ENCODE data around the gene FEM1C. TPM values are rescaled to one million over a fixed set of nuclear protein-coding genes. Genes with fewer than 3 reads are reported as not detected.

Gene FEM1C
- total RNA-seq, 2 experiments from 2014 or later, result 13.9 to 15.5 TPM

- H3K9me3 Mint-ChIP-seq, result no peaks in the 10 kb centered on the region
- H3K4me3 Mint-ChIP-seq, result no peak overlapping the region
- CTCF ChIA-PET, result no interaction called here
- no peak overlapping the region for H3K27ac Mint-ChIP-seq
- H3K36me3 Mint-ChIP-seq (ENCODE audit: low read depth), result no peaks in the 10 kb centered on the region
- DNase-seq, result no peak
- H3K27me3 Mint-ChIP-seq, result peaks cover 13% of the 10 kb centered on the region
- POLR2A ChIA-PET, result interaction anchor here (0.6 kb wide), 1 partner anchor 38 kb away, joined by 3 read pairs; no protein-coding TSS in a partner anchor
- H3K4me1 Mint-ChIP-seq, result no peaks in the 10 kb centered on the region
These were observed 41.2 kb downstream of the FEM1C start for GRCh38 chr5:115503420-115503819.

DNA sequence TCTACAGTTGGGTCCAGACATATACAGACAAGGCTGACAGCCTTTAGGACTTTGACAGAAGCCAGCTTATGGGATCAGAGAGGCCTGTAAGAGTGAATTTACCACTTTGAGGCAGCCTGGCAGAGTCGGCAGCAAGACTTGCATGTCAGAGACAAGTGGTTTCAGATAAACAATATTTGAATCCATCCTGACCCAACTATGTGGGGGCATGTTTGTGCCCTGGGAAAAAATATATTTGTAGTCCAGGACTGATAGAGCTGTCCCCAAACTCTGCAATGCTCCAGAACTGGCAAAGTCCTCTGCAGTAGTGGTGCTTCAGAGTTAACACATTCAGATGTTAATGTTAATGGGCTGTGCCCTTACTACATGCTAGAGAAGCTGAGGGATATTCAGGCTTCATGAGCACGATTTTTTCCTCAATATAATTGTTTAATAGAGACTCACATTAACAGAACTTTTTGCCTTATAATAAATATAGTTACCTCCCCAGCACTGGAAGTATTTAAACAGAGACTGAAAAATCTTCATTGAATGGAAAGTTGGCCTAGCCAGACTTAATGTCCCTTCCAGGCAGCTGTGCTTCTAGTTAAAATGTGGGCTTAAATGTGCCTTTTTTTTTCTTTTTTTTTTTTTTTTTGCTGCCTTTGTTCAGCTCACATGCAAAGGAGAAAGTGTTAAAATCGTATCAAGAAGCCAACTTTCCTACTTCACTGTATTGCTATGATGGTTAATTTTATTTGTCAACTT lies 42.9 kb downstream of the FEM1C start:
- Mint-ChIP-seq H3K9me3 (no peaks in the 10 kb centered on the region), H3K4me3 (no peak overlapping the region), H3K36me3 (ENCODE audit: low read depth) (no peaks in the 10 kb centered on the region), H3K4me1 (no peaks in the 10 kb centered on the region), H3K27me3 (peaks cover 13% of the 10 kb centered on the region), H3K27ac (no peak overlapping the region)
- POLR2A ChIA-PET, result no interaction called here
- CTCF ChIA-PET, result no interaction called here
- no peak for DNase-seq

DNA sequence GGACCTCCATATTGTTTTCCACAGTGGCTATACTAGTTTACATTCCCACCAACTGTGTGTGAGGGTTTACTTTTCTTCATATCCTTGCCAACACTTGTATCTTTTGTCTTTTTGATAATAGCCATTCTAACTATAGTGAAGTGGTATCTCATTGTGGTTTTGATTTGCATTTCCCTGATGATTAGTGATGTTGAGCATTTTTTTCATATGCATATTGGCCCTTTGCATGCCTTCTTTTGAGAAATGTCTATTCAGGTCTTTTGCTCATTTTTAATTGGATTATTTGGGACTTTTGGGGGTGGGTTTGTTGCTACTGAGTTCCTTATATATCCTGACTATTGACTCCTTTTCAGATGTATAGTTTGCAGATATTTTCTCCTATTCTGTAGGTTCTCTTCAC lies 44.4 kb downstream of the FEM1C start:
- ChIA-PET CTCF (no interaction called here), POLR2A (no interaction called here)
- H3K36me3 Mint-ChIP-seq (ENCODE audit: low read depth), result no peaks in the 10 kb centered on the region
- no peak overlapping the region for H3K27ac Mint-ChIP-seq
- no peaks in the 10 kb centered on the region for H3K4me1 Mint-ChIP-seq
- DNase-seq, result no peak
- no peaks in the 10 kb centered on the region for H3K9me3 Mint-ChIP-seq
- H3K4me3 Mint-ChIP-seq, result no peak overlapping the region
- H3K27me3 Mint-ChIP-seq, result peaks cover 17% of the 10 kb centered on the region

- Mint-ChIP-seq H3K4me3 (no peak overlapping the region), H3K36me3 (ENCODE audit: low read depth) (no peaks in the 10 kb centered on the region), H3K9me3 (no peaks in the 10 kb centered on the region), H3K4me1 (no peaks in the 10 kb centered on the region), H3K27me3 (peaks cover 36% of the 10 kb centered on the region), H3K27ac (no peak overlapping the region)
- DNase-seq, result no peak
- POLR2A ChIA-PET, result no interaction called here
- CTCF ChIA-PET, result no interaction called here
These were observed 47.5 kb downstream of the FEM1C start for GRCh38 chr5:115496936-115497576.

GRCh38 chr5:115494570-115495289 lies 49.8 kb downstream of the FEM1C start:
- no peak overlapping the region for H3K27ac Mint-ChIP-seq
- CTCF ChIA-PET, result no interaction called here
- peaks cover 28% of the 10 kb centered on the region for H3K27me3 Mint-ChIP-seq
- no peaks in the 10 kb centered on the region for H3K36me3 Mint-ChIP-seq (ENCODE audit: low read depth)
- no peak overlapping the region for H3K4me3 Mint-ChIP-seq
- POLR2A ChIA-PET, result no interaction called here
- H3K4me1 Mint-ChIP-seq, result no peaks in the 10 kb centered on the region
- no peak for DNase-seq
- H3K9me3 Mint-ChIP-seq, result no peaks in the 10 kb centered on the region

DNA sequence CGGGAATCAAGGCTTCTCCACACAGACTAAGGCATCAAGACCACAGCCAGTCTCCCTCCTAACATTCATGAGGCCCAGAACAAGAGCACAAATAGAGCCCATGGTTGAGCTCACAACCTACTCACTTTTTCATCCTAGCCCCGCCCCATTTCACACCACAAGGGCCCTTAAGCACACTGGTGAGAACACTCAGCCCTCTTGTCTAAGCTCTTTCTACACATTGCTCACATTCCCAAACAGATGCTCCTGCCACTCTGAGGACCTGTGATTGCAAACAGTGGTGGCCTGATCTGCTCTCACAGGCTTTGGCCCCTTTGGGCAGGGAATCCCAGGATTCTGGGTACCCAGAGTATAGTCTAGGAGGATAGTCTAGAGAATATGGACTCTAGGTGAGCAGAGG lies 54.0 kb downstream of the FEM1C start:
- Mint-ChIP-seq H3K4me1 (no peaks in the 10 kb centered on the region), H3K27ac (no peak overlapping the region), H3K4me3 (no peak overlapping the region), H3K9me3 (no peaks in the 10 kb centered on the region), H3K27me3 (peaks cover 20% of the 10 kb centered on the region), H3K36me3 (ENCODE audit: low read depth) (no peaks in the 10 kb centered on the region)
- POLR2A ChIA-PET, result no interaction called here
- CTCF ChIA-PET, result no interaction called here
- DNase-seq, result no peak

- no peaks in the 10 kb centered on the region for H3K36me3 Mint-ChIP-seq (ENCODE audit: low read depth)
- no peak overlapping the region for H3K27ac Mint-ChIP-seq
- peaks cover 14% of the 10 kb centered on the region for H3K27me3 Mint-ChIP-seq
- H3K9me3 Mint-ChIP-seq, result no peaks in the 10 kb centered on the region
- DNase-seq, result no peak
- no peak overlapping the region for H3K4me3 Mint-ChIP-seq
- H3K4me1 Mint-ChIP-seq, result no peaks in the 10 kb centered on the region
- ChIA-PET POLR2A (no interaction called here), CTCF (interaction anchor here (0.5 kb wide), 1 partner anchor 391 kb away, joined by 3 read pairs; no protein-coding TSS in a partner anchor)
These were observed 54.8 kb downstream of the FEM1C start for GRCh38 chr5:115489733-115490132.

- POLR2A ChIA-PET, result no interaction called here
- Mint-ChIP-seq H3K4me1 (no peaks in the 10 kb centered on the region), H3K4me3 (no peak overlapping the region), H3K27me3 (peaks cover 3% of the 10 kb centered on the region), H3K9me3 (no peaks in the 10 kb centered on the region), H3K36me3 (ENCODE audit: low read depth) (no peaks in the 10 kb centered on the region), H3K27ac (no peak overlapping the region)
- no peak for DNase-seq
- CTCF ChIA-PET, result no interaction called here
These were observed 56.8 kb downstream of the FEM1C start for GRCh38 chr5:115487756-115488155.

- ChIA-PET CTCF (interaction anchor here (1.4 kb wide), 1 partner anchor 30 kb away, joined by 4 read pairs; no protein-coding TSS in a partner anchor), POLR2A (no interaction called here)
- DNase-seq, result no peak
- H3K27me3 Mint-ChIP-seq, result no peaks in the 10 kb centered on the region
- H3K9me3 Mint-ChIP-seq, result no peaks in the 10 kb centered on the region
- H3K36me3 Mint-ChIP-seq (ENCODE audit: low read depth), result no peaks in the 10 kb centered on the region
- H3K4me3 Mint-ChIP-seq, result no peak overlapping the region
- no peak overlapping the region for H3K27ac Mint-ChIP-seq
- no peaks in the 10 kb centered on the region for H3K4me1 Mint-ChIP-seq
These were observed 57.4 kb downstream of the FEM1C start for GRCh38 chr5:115487168-115487567.

DNA sequence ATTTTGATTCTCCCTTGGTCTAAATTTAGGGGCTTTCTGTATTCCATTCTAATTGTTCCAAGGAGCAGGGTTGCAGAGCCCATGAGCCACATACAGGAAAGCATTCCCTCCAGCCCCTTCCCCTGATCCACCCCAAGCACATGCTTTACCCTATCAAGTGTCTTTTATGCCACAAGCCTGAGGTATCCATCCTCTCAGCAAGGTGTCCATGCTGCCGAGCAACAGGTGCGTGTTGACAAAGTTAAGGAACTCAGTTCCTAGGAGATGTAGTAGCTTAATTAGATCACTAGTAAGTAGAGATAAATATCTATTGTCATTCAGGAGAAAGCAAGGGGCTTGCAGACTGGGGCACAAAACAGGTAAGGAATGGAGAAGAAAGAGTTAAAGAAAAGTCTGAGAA lies 57.8 kb downstream of the FEM1C start:
- H3K27me3 Mint-ChIP-seq, result no peaks in the 10 kb centered on the region
- no peak overlapping the region for H3K4me3 Mint-ChIP-seq
- no peaks in the 10 kb centered on the region for H3K9me3 Mint-ChIP-seq
- H3K36me3 Mint-ChIP-seq (ENCODE audit: low read depth), result no peaks in the 10 kb centered on the region
- H3K4me1 Mint-ChIP-seq, result no peaks in the 10 kb centered on the region
- CTCF ChIA-PET, result interaction anchor here (0.9 to 1.4 kb wide), 3 partner anchors 15 to 30 kb away, joined by 3 to 5 read pairs (median 4); no protein-coding TSS in a partner anchor
- H3K27ac Mint-ChIP-seq, result no peak overlapping the region
- no peak for DNase-seq
- POLR2A ChIA-PET, result no interaction called here

- Mint-ChIP-seq H3K36me3 (ENCODE audit: low read depth) (no peaks in the 10 kb centered on the region), H3K27ac (no peak overlapping the region), H3K4me1 (no peaks in the 10 kb centered on the region), H3K4me3 (no peak overlapping the region), H3K9me3 (no peaks in the 10 kb centered on the region), H3K27me3 (peaks cover 11% of the 10 kb centered on the region)
- ChIA-PET CTCF (no interaction called here), POLR2A (no interaction called here)
- no peak for DNase-seq
These were observed 60.2 kb downstream of the FEM1C start for GRCh38 chr5:115484368-115484767.

DNA sequence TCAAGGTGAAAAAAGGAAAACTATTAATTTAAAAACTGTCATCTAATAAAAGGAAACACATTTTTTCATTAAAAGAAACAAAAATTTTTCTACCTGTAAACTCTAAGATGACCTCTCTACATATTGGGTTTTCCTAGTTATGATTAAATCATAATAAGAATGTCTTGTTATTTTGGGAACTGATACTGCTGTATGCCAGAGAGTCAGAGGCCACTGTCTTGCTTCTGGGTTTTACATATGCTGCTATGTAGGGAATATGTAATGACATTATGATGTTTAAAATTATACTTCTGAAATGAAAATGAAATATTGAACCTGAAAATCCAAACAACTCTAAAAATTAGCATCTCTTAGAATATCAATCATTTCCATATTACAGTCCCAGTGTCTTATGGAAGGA lies 63.7 kb downstream of the FEM1C start:
- no peaks in the 10 kb centered on the region for H3K4me1 Mint-ChIP-seq
- ChIA-PET CTCF (no interaction called here), POLR2A (no interaction called here)
- H3K4me3 Mint-ChIP-seq, result no peak overlapping the region
- no peaks in the 10 kb centered on the region for H3K9me3 Mint-ChIP-seq
- DNase-seq, result no peak
- no peaks in the 10 kb centered on the region for H3K36me3 Mint-ChIP-seq (ENCODE audit: low read depth)
- H3K27me3 Mint-ChIP-seq, result peaks cover 28% of the 10 kb centered on the region
- no peak overlapping the region for H3K27ac Mint-ChIP-seq

DNA sequence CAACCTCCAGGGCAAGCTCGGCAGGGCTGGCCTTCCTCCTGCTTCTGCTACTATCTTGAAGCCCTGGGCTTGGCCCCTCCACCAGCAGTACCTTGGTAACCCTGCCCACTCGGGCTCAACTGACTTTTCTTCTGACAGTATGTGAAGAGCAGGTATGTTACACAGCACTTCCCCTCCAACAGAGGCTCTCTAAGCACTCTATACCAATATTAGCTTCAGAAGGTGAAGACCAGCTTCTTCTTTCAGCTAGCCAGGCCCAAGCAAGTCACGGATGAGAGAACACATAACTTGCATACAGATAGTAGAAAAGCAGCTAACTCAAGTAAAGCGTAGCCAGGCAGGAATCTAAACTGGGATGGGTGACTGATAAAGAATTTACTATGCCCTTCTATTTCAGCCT lies 64.3 kb downstream of the FEM1C start:
- no peaks in the 10 kb centered on the region for H3K9me3 Mint-ChIP-seq
- CTCF ChIA-PET, result interaction anchor here (0.9 kb wide), 1 partner anchor 15 kb away, joined by 3 read pairs; no protein-coding TSS in a partner anchor
- DNase-seq, result no peak
- no peaks in the 10 kb centered on the region for H3K36me3 Mint-ChIP-seq (ENCODE audit: low read depth)
- POLR2A ChIA-PET, result no interaction called here
- H3K27ac Mint-ChIP-seq, result no peak overlapping the region
- no peaks in the 10 kb centered on the region for H3K4me1 Mint-ChIP-seq
- H3K27me3 Mint-ChIP-seq, result peaks cover 28% of the 10 kb centered on the region
- no peak overlapping the region for H3K4me3 Mint-ChIP-seq

All from activated CD4-positive, alpha-beta T cell treated with anti-CD3 and anti-CD28 coated beads, Interleukin-2, amount 10 ng/mL, durations not matched to agents 7 days and 5 days (primary cell).